Pons (tissue), 1 donor: ENCODE data around the gene ENTPD7.
"Not testable (repeated sequence)": the region's sequence is repeated elsewhere in the genome, so short reads cannot be mapped to it uniquely, and the experiment has no call there.

ENCODE experiments used
- DNase-seq: peaks from one replicate; pipeline ENCODE4 v3.0.0-alpha.2; 2016; ENCODE audit warnings: low spot score

The ENTPD7 gene

GRCh38 chr10:99746166-99746565, 86.9 kb downstream of the ENTPD7 start:
- DNase-seq, result not testable (repeated sequence)

DNA sequence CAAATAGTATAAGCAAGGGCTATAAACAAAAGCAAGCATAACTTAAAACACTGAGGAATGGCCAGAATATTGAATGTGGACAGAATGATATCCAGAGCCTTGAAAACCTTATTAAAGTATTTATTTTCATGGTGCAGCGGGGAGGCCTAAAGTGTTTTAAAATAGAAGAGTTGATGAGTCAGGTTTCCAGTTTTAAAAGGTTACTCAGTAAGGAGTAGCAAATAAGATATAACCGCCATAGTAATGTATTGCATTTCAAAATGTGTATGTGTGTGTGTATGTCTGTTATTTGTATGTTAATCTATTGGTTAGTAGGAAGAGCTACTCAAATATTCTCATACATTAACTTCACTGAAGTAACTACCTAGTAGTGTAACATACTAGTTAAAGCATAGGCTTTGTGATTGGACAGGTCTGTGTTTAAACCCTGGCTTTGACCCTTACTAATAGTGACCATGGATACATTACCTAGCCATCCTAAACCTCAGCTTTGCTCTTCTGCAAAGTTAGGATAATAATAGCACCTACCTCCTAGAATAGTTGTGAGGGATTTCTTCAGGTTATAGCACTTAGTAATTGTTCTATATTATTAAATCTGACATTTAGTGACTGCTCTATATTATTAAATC, 89.6 kb downstream of the ENTPD7 start:
- DNase-seq, result no peak

DNA sequence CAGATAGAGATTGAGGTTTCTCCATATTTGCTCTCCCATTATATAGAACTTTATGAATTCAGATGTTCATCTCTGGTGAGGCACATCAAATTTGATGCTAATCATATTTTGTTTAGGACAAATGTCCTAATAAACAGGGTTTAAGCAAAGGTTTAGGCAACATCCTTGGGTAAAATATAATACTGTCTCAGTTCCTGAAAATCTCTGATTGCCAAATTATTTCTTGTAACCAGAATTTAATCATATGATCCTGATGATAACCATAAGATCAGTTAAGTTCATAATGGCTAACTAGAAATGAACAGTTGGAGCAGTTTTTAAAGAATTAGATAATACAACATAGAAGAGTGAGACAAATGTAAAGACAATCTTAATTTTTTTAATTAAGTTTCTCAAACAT, 91.3 kb downstream of the ENTPD7 start:
- no peak for DNase-seq

- no peak for DNase-seq
These were observed 95.4 kb downstream of the ENTPD7 start for GRCh38 chr10:99754670-99755069.
